Ecto neural progenitor cell (in vitro differentiated cells): ENCODE measurements around the gene BICD1.

Experiments used
- DNase-seq: peaks from one replicate; pipeline ENCODE4 v3.0.0-alpha.2; 2018; ENCODE audit warnings: low spot score

The BICD1 gene

GRCh38 chr12:32344047-32344446 lies 237.4 kb downstream of the BICD1 start:
- no peak for DNase-seq

GRCh38 chr12:32353540-32353939 lies 246.9 kb downstream of the BICD1 start:
- DNase-seq = no peak

DNA sequence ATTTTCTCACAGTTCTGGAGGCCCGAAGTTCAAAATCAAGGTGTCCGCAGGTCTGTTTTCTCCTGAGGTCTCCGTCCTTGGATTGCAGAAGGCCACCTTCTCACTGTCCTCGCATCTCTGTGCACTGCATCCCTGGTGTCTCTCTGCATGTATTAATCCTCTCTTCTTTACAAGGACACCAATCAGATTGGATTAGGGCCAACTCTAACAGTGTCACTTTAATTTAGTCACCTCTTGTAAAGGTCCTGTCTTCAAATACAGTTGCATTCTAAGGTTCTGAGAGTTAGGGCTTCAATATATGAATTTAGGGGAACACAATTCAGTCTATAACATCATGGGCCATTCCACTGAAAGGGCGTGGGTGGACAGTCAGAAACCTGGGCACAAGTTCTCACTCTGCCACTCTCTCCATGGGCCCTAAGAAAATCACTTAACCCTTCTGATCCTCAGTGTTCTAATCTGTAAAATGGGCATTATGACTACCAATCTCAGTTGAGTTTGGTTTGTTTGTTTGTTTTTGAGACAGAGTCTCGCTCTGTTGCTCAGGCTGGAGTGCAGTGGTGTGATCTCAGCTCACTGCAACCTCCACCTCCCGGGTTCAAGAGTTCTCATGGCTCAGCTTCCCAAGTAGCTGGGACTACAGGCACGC lies 251.1 kb downstream of the BICD1 start:
- DNase-seq = no peak

- DNase-seq = no peak
Measured at GRCh38 chr12:32360956-32361355, 254.3 kb downstream of the BICD1 start.

DNA sequence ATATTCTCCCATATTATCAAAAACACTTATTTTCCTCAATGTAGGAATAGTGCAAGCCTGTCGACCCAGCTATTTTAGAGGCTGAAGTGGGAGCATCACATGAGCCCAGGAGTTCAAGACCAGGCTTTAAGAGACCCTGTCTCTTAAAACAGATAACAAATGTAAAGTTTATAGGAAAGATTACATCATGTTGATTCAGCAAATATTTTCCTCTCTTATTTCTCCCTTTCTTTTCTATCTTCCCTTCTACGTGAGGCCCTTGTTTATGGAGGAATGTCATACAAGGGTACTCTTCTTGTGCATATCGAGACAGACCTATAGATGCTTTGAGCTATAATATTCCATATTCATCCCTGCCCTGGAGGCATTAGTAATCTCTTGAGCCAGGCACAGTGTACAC lies 256.2 kb downstream of the BICD1 start:
- DNase-seq = no peak

DNA sequence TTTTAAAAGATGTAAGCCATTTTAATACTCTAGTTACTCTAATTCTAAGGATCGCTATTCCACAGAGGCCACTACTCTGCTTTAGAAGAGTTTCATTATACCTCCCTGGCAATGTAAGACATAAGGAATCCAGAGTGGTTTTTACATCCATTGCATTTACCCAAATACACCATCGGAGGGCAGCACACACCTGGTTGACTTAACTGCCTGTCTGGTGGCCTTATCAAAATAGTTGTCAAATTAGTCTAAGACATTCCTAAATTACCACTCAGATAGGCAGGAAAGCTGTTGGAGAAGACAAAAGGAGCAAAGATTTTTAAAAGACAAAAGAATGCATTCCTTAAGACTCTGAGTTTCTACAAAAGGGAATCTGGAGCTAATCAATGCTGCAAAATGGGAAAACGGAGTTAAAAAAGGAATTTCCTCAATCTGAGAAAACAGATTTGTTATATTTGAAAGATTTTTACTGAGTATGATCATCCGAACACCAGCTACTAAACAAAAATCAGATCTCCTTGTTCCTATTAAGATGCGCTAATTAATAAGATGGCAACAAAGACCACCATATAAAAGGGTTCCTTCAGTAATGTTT lies 258.9 kb downstream of the BICD1 start:
- peak; percentile 61 for DNase-seq

GRCh38 chr12:32366714-32367113 lies 260.1 kb downstream of the BICD1 start:
- no peak for DNase-seq

GRCh38 chr12:32367381-32367780 lies 260.7 kb downstream of the BICD1 start:
- no peak for DNase-seq

DNA sequence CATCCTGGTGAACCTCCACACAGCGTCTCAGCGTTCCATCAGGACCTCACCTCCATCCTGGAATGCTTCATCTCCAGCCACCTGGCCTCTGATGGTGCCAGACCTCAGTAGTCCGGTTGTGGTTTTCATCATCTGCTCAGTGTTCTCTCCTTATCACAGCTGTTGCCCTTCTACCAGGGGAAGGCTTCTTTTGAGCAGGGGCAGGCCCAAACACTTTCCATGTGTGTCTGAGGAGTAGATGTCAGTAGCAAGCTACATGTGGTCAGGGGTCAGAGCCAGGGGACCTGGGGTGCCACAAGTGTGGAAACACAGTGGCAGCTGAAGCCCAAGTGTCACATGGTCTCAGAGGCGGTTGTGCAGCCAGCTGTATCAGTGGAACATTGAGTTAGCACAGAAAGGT lies 262.6 kb downstream of the BICD1 start:
- no peak for DNase-seq

GRCh38 chr12:32377344-32378055 lies 270.9 kb downstream of the BICD1 start:
- DNase-seq = no peak

- no peak for DNase-seq
Measured at GRCh38 chr12:32379213-32379612, 272.6 kb downstream of the BICD1 start.

- no peak for DNase-seq
Measured at GRCh38 chr12:32379667-32380066, 273.0 kb downstream of the BICD1 start.

DNA sequence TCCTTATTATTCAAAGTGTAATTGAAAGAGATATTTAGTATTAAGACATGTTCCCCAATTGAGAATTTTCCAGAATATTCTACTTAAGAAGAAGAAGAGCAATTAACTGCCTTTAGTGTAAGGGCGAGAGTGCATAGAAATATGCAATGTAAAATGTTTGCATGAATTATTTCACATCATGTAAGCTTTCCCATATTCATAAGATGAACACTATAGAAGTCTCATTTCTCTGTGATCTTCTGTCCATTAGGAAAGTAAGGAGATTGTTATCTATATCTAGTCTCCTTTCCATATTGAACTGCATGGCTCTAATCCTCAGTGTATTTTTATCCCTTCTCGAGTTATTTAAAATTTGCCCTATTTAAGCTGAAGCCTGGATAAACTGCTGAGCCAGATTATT lies 275.6 kb downstream of the BICD1 start:
- no peak for DNase-seq

DNA sequence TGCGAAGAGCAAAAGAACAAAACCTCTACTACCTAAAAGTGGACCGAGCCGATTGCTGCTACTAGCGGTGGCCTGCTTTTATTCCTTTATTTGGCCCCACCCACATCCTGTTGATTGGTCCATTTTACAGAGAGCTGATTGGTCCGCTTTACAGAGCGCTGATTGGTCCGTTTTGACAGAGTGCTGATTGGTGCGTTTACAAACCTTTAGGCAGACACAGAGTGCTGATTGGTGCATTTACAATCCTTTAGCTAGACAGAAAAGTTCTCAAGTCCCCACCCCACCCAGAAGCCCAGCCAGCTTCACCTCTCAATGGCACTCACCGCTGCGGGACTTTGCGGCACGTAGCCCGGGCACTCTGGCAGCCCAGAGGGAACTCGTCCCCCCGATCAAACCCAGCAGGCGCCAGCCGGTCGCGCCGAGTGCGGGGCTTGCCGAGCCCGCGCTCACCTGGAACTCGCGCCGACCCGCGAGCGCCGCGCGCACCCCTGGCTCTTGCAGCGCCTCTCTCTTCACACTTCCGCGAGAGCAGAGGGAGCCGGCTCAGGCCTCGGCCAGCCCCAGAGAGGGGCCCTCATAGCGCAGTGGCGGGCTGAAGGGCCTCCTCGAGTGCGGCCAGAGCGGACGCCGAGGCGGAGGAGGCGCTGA lies 284.0 kb downstream of the BICD1 start:
- no peak for DNase-seq

DNA sequence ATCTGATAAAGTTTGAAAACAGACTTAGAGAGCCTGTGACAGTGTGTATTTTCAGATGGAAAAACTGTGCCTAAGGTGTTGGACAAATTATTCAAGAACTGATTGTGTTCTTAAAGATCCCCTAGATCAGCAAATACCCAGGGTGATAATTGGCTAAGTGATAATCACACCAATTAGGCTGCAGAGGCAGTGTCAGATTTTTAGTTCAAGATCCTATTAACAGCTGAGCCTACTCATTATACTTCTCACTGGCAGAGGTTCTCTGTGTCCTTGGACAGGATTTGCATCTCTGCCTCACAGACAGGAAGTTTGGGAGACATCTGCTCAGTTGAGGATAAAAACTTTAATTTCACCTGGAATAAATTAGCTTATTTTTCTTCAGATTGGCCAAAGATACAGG lies 288.4 kb downstream of the BICD1 start:
- no peak for DNase-seq

DNA sequence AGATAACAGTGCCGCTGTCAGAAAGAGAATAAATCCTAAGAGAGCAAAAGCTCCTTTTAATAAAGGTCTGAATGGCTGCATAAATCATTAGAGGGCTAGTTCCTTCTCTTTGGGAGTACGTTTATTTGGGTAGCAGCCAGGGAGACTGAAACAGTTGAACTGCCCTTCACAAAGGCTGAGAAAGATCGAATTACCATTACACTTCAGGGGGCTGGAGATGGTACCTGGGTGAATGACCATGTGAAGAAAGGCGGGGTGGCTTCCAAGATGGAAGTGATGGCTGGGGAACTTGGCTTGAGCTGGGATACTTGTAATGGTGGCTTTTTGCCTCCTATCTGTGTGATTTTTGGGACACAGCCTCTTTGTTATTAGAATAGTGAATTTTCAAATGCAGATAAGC lies 291.0 kb downstream of the BICD1 start:
- no peak for DNase-seq

GRCh38 chr12:32398181-32398580 lies 291.5 kb downstream of the BICD1 start:
- no peak for DNase-seq

- no peak for DNase-seq
Measured at GRCh38 chr12:32398816-32399369, 292.2 kb downstream of the BICD1 start.

- peak; percentile 96 for DNase-seq
Measured at GRCh38 chr12:32399370-32400113, 292.9 kb downstream of the BICD1 start, which contains the start of gene FGD4. Gene FGD4 (plus strand): TSS chr12:32399558.

- no peak for DNase-seq
Measured at GRCh38 chr12:32400114-32400672, 293.5 kb downstream of the BICD1 start.

DNA sequence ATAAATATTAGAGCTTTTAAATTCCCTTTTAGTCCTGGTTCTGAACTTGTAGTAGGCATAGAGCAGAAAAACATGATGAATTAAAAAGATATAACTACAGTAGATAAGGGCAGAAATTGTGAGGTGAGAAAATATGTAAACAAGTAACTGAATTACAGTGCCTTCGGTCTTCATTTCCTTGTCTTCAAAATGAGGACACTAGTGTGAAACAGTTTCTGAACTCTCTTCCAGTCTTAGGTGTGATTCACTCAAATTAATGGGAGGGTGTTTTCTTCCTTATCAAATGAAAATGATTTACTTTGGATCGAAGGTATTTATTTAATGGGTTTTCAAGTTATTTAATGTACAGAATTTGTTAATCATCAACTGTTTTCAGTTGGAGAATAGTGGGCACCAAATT lies 294.2 kb downstream of the BICD1 start:
- no peak for DNase-seq

DNA sequence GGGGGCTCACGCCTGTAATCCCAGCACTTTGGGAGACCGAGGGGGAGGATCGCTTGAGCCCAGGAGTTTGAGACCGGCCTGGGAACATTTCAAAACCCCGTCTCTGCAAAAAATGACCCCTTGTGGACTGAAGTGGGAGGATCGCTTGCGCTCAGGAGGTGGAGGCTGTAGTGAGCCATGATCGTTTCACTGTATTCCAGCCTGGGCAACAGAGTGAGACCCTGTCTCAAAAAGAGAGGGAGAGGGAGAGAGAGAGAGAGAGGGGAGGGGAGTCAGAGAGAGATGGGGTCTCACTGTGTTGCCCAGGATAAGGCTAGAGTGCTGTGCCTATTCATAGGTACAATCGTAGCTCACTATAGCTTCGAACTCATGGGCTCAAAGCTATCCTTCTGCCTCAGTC lies 295.5 kb downstream of the BICD1 start:
- DNase-seq = no peak
